Suprapubic skin (tissue), 4 donors: ENCODE results near the gene SPDYE5. TPM values are rescaled to one million over a fixed set of nuclear protein-coding genes. Genes with fewer than 3 reads are reported as not detected.
"Not testable (repeated sequence)": the region's sequence is repeated elsewhere in the genome, so short reads cannot be mapped to it uniquely, and the experiment has no call there.

Source experiments
- DNase-seq, 2 donors: peaks; one replicate each; pipeline ENCODE4 v3.0.0-alpha.2; 2019; ENCODE audit warnings: low spot score in 2 of 2
- H3K27ac ChIP-seq: fragments of 200-600 bp; sonication (generic); one replicate; pipeline ENCODE4 v1.5.1; 2019
- H3K27me3 ChIP-seq: fragments of 200-600 bp; sonication (generic); one replicate; pipeline ENCODE4 v1.5.1; 2019
- H3K36me3 ChIP-seq: fragments of 200-600 bp; sonication (generic); one replicate; pipeline ENCODE4 v1.5.1; 2019
- H3K4me1 ChIP-seq: fragments of 200-600 bp; sonication (generic); one replicate; pipeline ENCODE4 v1.5.1; 2019
- H3K4me3 ChIP-seq: fragments of 200-600 bp; sonication (generic); one replicate; pipeline ENCODE4 v1.5.1; 2019; ENCODE audit warnings: mild to moderate bottlenecking
- H3K9me3 ChIP-seq: fragments of 200-600 bp; sonication (generic); one replicate; pipeline ENCODE4 v1.5.1; 2019
- EP300 ChIP-seq: sonication (generic); formaldehyde crosslinking; IDR thresholded peaks from one replicate; pipeline ENCODE4 v1.6.1; 2017; ENCODE audit warnings: antibody characterized with exemption
- POLR2A ChIP-seq, 2 donors: fragments of 450-650 bp; IDR thresholded peaks; one replicate each; pipeline ENCODE4 v1.6.1; 2017; ENCODE audit warnings: antibody characterized with exemption in 2 of 2, mild to moderate bottlenecking in 2 of 2, moderate library complexity in 2 of 2
- POLR2AphosphoS5 ChIP-seq, 3 donors: sonication (generic); formaldehyde crosslinking; IDR thresholded peaks; one replicate each; pipeline ENCODE4 v1.6.1; 2017; ENCODE audit warnings: antibody characterized with exemption in 3 of 3
- WGBS: methylation state at CpG from one replicate; pipeline ENCODE4 v1.1.5; 2018; 5-methylcytosine and 5-hydroxymethylcytosine counted together
- total RNA-seq, 4 donors: library from RNA; depleted of rRNA; stranded (reverse); fragments of >200 nt; gene quantifications; one replicate each; pipeline ENCODE4 v1.1.0, GENCODE V29; 2016
- TF ChIP-seq, protein P1 (sequence below), 2 donors: fragments of 200-600 bp in 1 of 2; fragments of 450-650 bp in 1 of 2; sonication (generic) in 1 of 2; IDR thresholded peaks; one replicate each; pipeline ENCODE4 v1.5.1; 2016 to 2019; ENCODE audit warnings: antibody characterized with exemption in 2 of 2, mild to moderate bottlenecking in 1 of 2, moderate library complexity in 1 of 2

Gene SPDYE5
- total RNA-seq, 4 donors from 2014 or later = not detected

DNA sequence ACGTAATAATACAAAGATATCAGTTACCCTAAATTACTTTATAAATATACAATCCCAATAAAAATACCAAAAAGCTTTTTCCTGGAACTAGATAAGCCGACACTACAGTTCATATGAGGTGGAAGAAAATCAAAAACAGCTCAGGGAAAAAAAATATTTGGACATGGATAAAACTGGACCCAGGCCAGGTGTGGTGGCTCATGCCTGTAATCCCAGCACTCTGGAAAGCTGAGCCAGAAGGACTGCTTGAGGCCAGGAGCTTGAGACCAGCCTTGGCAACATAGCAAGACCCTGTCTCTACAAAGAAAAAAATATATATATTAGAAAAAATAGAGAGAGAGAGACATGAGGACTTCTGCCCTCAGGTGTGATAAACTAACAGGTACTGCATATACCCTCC lies 26.7 kb downstream of the SPDYE5 start:
- H3K27me3 ChIP-seq, H3K9me3 ChIP-seq, H3K4me1 ChIP-seq, H3K4me3 ChIP-seq, H3K27ac ChIP-seq, DNase-seq: not testable (repeated sequence)
- 76% methylated on average over 2 of the region's 2 CpGs for WGBS
- H3K36me3 ChIP-seq = peaks cover 19% of the 10 kb centered on the region

- H3K36me3 ChIP-seq = peaks cover 29% of the 10 kb centered on the region
- H3K27ac ChIP-seq, H3K9me3 ChIP-seq, H3K4me3 ChIP-seq, DNase-seq, H3K27me3 ChIP-seq: not testable (repeated sequence)
- H3K4me1 ChIP-seq = peaks cover 10% of the 10 kb centered on the region
These were observed 29.6 kb downstream of the SPDYE5 start for GRCh38 chr7:75521727-75522126.

- Histone ChIP-seq H3K4me3 (peak overlapping the region; percentile 92), H3K4me1 (peaks cover 23% of the 10 kb centered on the region), H3K36me3 (peaks cover 24% of the 10 kb centered on the region), H3K27ac (peak overlapping the region; percentile 83)
- not testable (repeated sequence) for DNase-seq, H3K27me3 ChIP-seq, H3K9me3 ChIP-seq
- 0% methylated on average over 19 of the region's 37 CpGs for WGBS
These were observed 35.2 kb downstream of the SPDYE5 start for GRCh38 chr7:75527224-75527722.

- no peak overlapping the region for H3K27ac ChIP-seq
- no peaks in the 10 kb centered on the region for H3K9me3 ChIP-seq
- peaks cover 16% of the 10 kb centered on the region for H3K4me1 ChIP-seq
- DNase-seq = no peak
- no peaks in the 10 kb centered on the region for H3K27me3 ChIP-seq
- no peak overlapping the region for H3K4me3 ChIP-seq
- WGBS = 58% methylated on average over 6 of the region's 6 CpGs
- H3K36me3 ChIP-seq = peaks cover 8% of the 10 kb centered on the region
- TF ChIP-seq POLR2AphosphoS5 (IDR thresholded peaks at IDR 0.05) = no peak
- TF ChIP-seq POLR2A (IDR thresholded peaks at IDR 0.05) = no peak
- TF ChIP-seq EP300 = no peak
- TF ChIP-seq, protein P1, sequence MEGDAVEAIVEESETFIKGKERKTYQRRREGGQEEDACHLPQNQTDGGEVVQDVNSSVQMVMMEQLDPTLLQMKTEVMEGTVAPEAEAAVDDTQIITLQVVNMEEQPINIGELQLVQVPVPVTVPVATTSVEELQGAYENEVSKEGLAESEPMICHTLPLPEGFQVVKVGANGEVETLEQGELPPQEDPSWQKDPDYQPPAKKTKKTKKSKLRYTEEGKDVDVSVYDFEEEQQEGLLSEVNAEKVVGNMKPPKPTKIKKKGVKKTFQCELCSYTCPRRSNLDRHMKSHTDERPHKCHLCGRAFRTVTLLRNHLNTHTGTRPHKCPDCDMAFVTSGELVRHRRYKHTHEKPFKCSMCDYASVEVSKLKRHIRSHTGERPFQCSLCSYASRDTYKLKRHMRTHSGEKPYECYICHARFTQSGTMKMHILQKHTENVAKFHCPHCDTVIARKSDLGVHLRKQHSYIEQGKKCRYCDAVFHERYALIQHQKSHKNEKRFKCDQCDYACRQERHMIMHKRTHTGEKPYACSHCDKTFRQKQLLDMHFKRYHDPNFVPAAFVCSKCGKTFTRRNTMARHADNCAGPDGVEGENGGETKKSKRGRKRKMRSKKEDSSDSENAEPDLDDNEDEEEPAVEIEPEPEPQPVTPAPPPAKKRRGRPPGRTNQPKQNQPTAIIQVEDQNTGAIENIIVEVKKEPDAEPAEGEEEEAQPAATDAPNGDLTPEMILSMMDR (IDR thresholded peaks at IDR 0.05) = no peak
These were observed 39.3 kb downstream of the SPDYE5 start for GRCh38 chr7:75531359-75531821.

- peak in 1 of 2 donors; percentile 28 for DNase-seq
- TF ChIP-seq EP300 = no peak
- no peak for TF ChIP-seq POLR2A (IDR thresholded peaks at IDR 0.05)
- no peak for TF ChIP-seq POLR2AphosphoS5 (IDR thresholded peaks at IDR 0.05)
- Histone ChIP-seq H3K27me3 (no peaks in the 10 kb centered on the region), H3K36me3 (peaks cover 20% of the 10 kb centered on the region), H3K9me3 (no peaks in the 10 kb centered on the region), H3K4me3 (no peak overlapping the region), H3K27ac (no peak overlapping the region), H3K4me1 (peaks cover 6% of the 10 kb centered on the region)
- 94% methylated on average over 4 of the region's 4 CpGs for WGBS
These were observed 40.5 kb downstream of the SPDYE5 start for GRCh38 chr7:75532639-75533038.

DNA sequence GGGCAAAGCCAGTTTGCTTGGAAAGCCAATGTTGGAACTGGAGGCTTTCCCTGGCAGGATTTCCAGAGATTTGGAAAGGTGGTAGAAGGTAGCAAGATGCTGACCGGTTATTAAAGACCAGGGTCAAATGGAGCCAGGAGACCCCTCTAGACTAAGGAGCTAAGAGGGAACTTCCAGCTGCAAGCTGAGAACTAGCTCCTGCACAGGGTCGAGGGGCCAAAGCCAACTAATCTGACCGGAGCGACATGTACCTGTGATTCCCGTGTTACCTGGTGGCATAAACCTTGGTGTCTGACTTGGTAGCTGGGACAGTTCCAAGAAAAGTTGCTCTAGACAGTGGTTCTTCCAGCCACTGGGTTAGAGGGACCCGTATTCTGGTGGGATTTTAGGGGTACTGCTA lies 41.8 kb downstream of the SPDYE5 start:
- H3K4me1 ChIP-seq = no peaks in the 10 kb centered on the region
- no peak for DNase-seq
- 97% methylated on average over 6 of the region's 6 CpGs for WGBS
- no peak overlapping the region for H3K27ac ChIP-seq
- H3K9me3 ChIP-seq = no peaks in the 10 kb centered on the region
- no peak overlapping the region for H3K4me3 ChIP-seq
- H3K27me3 ChIP-seq = no peaks in the 10 kb centered on the region
- H3K36me3 ChIP-seq = peaks cover 30% of the 10 kb centered on the region
- TF ChIP-seq EP300 = no peak
- no peak for TF ChIP-seq POLR2AphosphoS5 (IDR thresholded peaks at IDR 0.05)
- no peak for TF ChIP-seq POLR2A (IDR thresholded peaks at IDR 0.05)
- TF ChIP-seq, protein P1 (IDR thresholded peaks at IDR 0.05) = no peak

DNA sequence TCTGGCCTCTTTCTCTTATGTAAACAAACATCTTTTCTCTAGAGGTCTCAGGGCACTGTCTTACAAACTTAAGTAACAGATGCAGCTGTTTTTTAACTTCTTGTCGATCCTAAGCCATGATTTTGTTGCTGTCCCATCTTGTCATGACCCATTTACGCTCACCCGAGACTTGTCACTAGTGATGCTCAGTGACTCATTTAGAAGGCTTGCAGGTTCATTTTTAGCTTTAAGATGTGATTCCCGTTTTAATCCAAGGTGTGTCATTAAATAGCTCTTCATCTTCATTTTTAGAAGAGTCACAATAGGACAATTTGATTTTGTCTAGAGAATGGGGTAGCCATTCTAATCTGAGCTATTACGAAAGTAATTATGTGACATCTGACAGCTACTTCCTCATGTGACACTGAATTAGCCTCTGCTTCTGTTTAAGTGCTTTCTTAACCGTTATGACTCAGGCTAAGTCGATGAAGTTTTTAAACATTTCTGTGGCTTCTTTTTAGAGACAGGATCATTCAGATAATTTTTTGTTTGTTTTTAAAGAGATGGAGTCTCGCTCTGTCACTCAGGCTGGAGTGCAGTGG lies 42.7 kb downstream of the SPDYE5 start:
- WGBS = 76% methylated on average over 8 of the region's 8 CpGs
- Histone ChIP-seq H3K4me1 (no peaks in the 10 kb centered on the region), H3K9me3 (no peaks in the 10 kb centered on the region), H3K4me3 (no peak overlapping the region), H3K36me3 (peaks cover 38% of the 10 kb centered on the region), H3K27me3 (no peaks in the 10 kb centered on the region), H3K27ac (no peak overlapping the region)
- DNase-seq = no peak
- TF ChIP-seq POLR2AphosphoS5 (IDR thresholded peaks at IDR 0.05) (no peak), POLR2A (IDR thresholded peaks at IDR 0.05) (no peak), EP300 (no peak)
- TF ChIP-seq, protein P1 (IDR thresholded peaks at IDR 0.05) = no peak
